ENCODE results near the gene ELOB.

Gene ELOB

GRCh38 chr16:2782583-2783351, 5.7 kb upstream of the ELOB start:
- peaks cover 27% of the 10 kb centered on the region for H3K27me3 ChIP-seq (ENCODE audit: control insufficient read depth, insufficient read depth, low read length, poor library complexity, severe bottlenecking)
- no peaks in the 10 kb centered on the region for H3K36me3 ChIP-seq (ENCODE audit: control insufficient read depth, insufficient read depth, low read length)
- no peak overlapping the region for H3K27ac ChIP-seq (ENCODE audit: insufficient read depth, low read depth, low read length, poor library complexity, severe bottlenecking)
- no peaks in the 10 kb centered on the region for H3K4me1 ChIP-seq (ENCODE audit: control insufficient read depth, insufficient read depth, low read length)
- no peaks in the 10 kb centered on the region for H3K9me3 ChIP-seq (ENCODE audit: control insufficient read depth, low read length)
- no peak overlapping the region for H3K4me3 ChIP-seq (ENCODE audit: insufficient read depth, low read depth, low read length)
- WGBS, 2 experiments: 91 to 92% methylated on average over 20 of the region's 20 CpGs

GRCh38 chr16:2779978-2780898, 3.2 kb upstream of the ELOB start:
- H3K4me1 ChIP-seq (ENCODE audit: control insufficient read depth, insufficient read depth, low read length): no peaks in the 10 kb centered on the region
- no peaks in the 10 kb centered on the region for H3K9me3 ChIP-seq (ENCODE audit: control insufficient read depth, low read length)
- H3K4me3 ChIP-seq (ENCODE audit: insufficient read depth, low read depth, low read length): no peak overlapping the region
- WGBS, 2 experiments: 75% methylated on average over 15 of the region's 17 CpGs
- no peak overlapping the region for H3K27ac ChIP-seq (ENCODE audit: insufficient read depth, low read depth, low read length, poor library complexity, severe bottlenecking)
- peaks cover 13% of the 10 kb centered on the region for H3K27me3 ChIP-seq (ENCODE audit: control insufficient read depth, insufficient read depth, low read length, poor library complexity, severe bottlenecking)
- H3K36me3 ChIP-seq (ENCODE audit: control insufficient read depth, insufficient read depth, low read length): no peaks in the 10 kb centered on the region

DNA sequence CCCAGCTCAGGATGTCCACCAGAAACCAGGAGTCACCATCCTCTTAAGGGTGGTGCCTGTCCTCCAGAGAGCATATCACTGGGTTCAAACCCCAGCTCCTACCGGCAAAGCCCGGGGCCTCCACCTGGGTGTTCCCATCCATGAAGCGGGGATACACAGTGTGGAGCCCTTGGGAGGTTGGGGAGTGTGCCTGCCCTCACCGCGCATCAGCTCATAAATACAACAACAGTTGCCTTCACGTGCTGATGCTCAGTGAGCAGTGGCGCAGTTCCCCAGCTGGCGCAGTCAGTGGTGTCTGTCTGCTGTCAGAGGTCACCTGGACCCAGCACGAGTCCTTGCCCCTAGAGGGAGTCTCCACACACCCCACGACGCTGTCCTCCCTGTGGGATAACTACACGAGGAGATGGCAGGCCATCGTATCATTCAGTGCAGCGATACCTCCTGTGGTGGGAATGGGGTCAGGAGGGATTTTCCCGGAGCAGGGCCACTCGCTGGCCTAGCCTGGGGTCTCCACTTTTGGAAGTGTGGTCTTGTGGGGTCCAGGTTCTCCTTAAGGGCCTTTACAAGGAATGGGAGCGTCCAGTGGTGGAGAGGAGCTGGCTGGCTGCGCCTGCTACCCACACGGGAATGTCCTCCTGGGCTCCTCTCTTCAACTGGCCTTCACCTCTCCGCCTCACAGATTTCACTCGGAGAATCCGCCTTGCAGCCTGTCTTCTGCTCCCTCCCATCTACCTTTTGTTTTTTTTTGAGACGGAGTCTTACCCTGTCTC, 2.3 kb upstream of the ELOB start:
- H3K4me1 ChIP-seq (ENCODE audit: control insufficient read depth, insufficient read depth, low read length): no peaks in the 10 kb centered on the region
- H3K27ac ChIP-seq (ENCODE audit: insufficient read depth, low read depth, low read length, poor library complexity, severe bottlenecking): no peak overlapping the region
- no peak overlapping the region for H3K4me3 ChIP-seq (ENCODE audit: insufficient read depth, low read depth, low read length)
- H3K36me3 ChIP-seq (ENCODE audit: control insufficient read depth, insufficient read depth, low read length): no peaks in the 10 kb centered on the region
- no peaks in the 10 kb centered on the region for H3K9me3 ChIP-seq (ENCODE audit: control insufficient read depth, low read length)
- H3K27me3 ChIP-seq (ENCODE audit: control insufficient read depth, insufficient read depth, low read length, poor library complexity, severe bottlenecking): peaks cover 4% of the 10 kb centered on the region
- 90% methylated on average over 23 of the region's 23 CpGs for WGBS, 2 experiments

GRCh38 chr16:2778630-2778958, 1.5 kb upstream of the ELOB start:
- no peaks in the 10 kb centered on the region for H3K36me3 ChIP-seq (ENCODE audit: control insufficient read depth, insufficient read depth, low read length)
- WGBS, 2 experiments: 96 to 97% methylated on average over 12 of the region's 12 CpGs
- no peaks in the 10 kb centered on the region for H3K4me1 ChIP-seq (ENCODE audit: control insufficient read depth, insufficient read depth, low read length)
- H3K9me3 ChIP-seq (ENCODE audit: control insufficient read depth, low read length): no peaks in the 10 kb centered on the region
- H3K4me3 ChIP-seq (ENCODE audit: insufficient read depth, low read depth, low read length): peak overlapping the region; percentile 59
- H3K27me3 ChIP-seq (ENCODE audit: control insufficient read depth, insufficient read depth, low read length, poor library complexity, severe bottlenecking): no peaks in the 10 kb centered on the region
- H3K27ac ChIP-seq (ENCODE audit: insufficient read depth, low read depth, low read length, poor library complexity, severe bottlenecking): no peak overlapping the region

DNA sequence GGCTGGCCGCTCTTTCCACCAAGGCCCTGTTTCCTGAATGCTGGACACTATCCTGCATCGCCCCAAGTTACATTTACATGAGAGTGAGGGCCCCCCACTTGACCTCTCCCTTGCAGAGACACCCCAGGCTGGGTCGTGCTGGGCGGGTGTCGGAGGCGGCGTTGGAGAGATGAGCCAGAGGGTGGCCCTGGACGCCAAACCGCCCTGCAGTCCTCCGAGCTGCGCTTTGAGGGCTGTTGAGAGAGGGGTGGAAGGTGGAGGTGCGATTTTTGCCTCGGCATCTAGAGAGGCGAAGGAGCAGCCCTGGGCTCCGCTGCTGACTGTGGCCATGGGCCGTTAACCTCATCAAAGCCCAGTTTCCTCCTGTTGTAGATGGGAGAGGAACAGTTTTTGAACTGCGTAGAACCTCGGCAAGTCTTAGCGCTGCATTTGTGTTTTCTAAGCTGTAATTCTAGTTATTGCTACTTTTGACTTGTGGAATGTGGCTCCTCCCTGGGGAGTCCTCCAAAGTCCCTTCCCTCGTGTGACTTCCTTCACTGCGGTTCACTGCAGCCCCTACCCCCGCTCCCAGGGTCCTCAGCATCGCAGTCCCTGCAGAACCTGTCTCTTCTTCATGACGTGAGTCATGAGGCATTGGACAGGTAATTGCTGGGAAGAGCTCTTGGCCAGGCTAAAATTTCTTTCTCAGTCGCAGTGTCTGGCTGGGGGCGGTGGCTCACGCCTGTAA, 986 bp upstream of the ELOB start:
- H3K27me3 ChIP-seq (ENCODE audit: control insufficient read depth, insufficient read depth, low read length, poor library complexity, severe bottlenecking): no peaks in the 10 kb centered on the region
- 22 to 23% methylated on average over 27 of the region's 27 CpGs for WGBS, 2 experiments
- H3K4me3 ChIP-seq (ENCODE audit: insufficient read depth, low read depth, low read length): peak overlapping the region; percentile 59
- peaks cover 4% of the 10 kb centered on the region for H3K36me3 ChIP-seq (ENCODE audit: control insufficient read depth, insufficient read depth, low read length)
- H3K9me3 ChIP-seq (ENCODE audit: control insufficient read depth, low read length): no peaks in the 10 kb centered on the region
- H3K27ac ChIP-seq (ENCODE audit: insufficient read depth, low read depth, low read length, poor library complexity, severe bottlenecking): peak overlapping the region; percentile 97
- no peaks in the 10 kb centered on the region for H3K4me1 ChIP-seq (ENCODE audit: control insufficient read depth, insufficient read depth, low read length)

DNA sequence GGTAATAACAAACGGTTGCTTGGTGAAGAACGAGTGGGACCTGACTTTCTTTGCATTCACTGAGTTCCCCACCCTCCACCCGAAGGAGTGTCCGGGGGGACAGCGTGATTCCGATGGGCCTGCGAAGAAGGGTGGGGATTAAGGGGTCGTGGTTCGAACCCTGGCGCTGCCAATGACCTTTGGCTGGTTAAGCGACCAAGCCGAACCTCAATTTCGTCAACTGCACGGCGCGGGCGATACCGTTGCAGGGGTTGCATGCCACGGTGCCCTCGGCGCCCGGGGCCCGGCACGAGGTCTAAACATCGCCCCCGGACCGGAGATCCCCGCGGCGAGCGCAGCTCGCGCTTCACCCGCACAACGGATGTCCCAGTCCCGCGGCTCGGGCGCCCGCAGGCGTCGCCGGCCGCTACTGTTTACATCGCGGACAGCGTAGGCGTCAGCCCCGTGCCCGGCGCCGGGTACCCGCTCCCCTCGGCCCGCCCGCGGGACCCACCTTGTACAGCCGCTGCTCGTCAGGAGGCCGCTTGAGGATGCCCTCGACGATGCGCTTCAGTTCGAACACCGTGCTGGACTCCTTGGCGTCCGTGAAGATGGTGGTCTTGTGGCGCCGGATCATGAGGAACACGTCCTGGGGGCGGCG, 460 bp downstream of the ELOB start:
- no peaks in the 10 kb centered on the region for H3K27me3 ChIP-seq (ENCODE audit: control insufficient read depth, insufficient read depth, low read length, poor library complexity, severe bottlenecking)
- H3K27ac ChIP-seq (ENCODE audit: insufficient read depth, low read depth, low read length, poor library complexity, severe bottlenecking): peak overlapping the region; percentile 36
- H3K9me3 ChIP-seq (ENCODE audit: control insufficient read depth, low read length): no peaks in the 10 kb centered on the region
- WGBS, 2 experiments: 1% methylated on average over 72 of the region's 72 CpGs
- peaks cover 11% of the 10 kb centered on the region for H3K36me3 ChIP-seq (ENCODE audit: control insufficient read depth, insufficient read depth, low read length)
- H3K4me3 ChIP-seq (ENCODE audit: insufficient read depth, low read depth, low read length): peak overlapping the region; percentile 59
- no peaks in the 10 kb centered on the region for H3K4me1 ChIP-seq (ENCODE audit: control insufficient read depth, insufficient read depth, low read length)

GRCh38 chr16:2775765-2776499, 1.1 kb downstream of the ELOB start:
- no peaks in the 10 kb centered on the region for H3K9me3 ChIP-seq (ENCODE audit: control insufficient read depth, low read length)
- H3K4me1 ChIP-seq (ENCODE audit: control insufficient read depth, insufficient read depth, low read length): no peaks in the 10 kb centered on the region
- no peak overlapping the region for H3K27ac ChIP-seq (ENCODE audit: insufficient read depth, low read depth, low read length, poor library complexity, severe bottlenecking)
- peak overlapping the region; percentile 59 for H3K4me3 ChIP-seq (ENCODE audit: insufficient read depth, low read depth, low read length)
- WGBS, 2 experiments: 64 to 68% methylated on average over 11 of the region's 11 CpGs
- no peaks in the 10 kb centered on the region for H3K27me3 ChIP-seq (ENCODE audit: control insufficient read depth, insufficient read depth, low read length, poor library complexity, severe bottlenecking)
- peaks cover 15% of the 10 kb centered on the region for H3K36me3 ChIP-seq (ENCODE audit: control insufficient read depth, insufficient read depth, low read length)

GRCh38 chr16:2775131-2775716, 1.9 kb downstream of the ELOB start:
- Histone ChIP-seq H3K27me3 (ENCODE audit: control insufficient read depth, insufficient read depth, low read length, poor library complexity, severe bottlenecking) (no peaks in the 10 kb centered on the region), H3K9me3 (ENCODE audit: control insufficient read depth, low read length) (no peaks in the 10 kb centered on the region), H3K36me3 (ENCODE audit: control insufficient read depth, insufficient read depth, low read length) (peaks cover 19% of the 10 kb centered on the region), H3K4me1 (ENCODE audit: control insufficient read depth, insufficient read depth, low read length) (no peaks in the 10 kb centered on the region), H3K27ac (ENCODE audit: insufficient read depth, low read depth, low read length, poor library complexity, severe bottlenecking) (no peak overlapping the region), H3K4me3 (ENCODE audit: insufficient read depth, low read depth, low read length) (no peak overlapping the region)
- 91 to 93% methylated on average over 7 of the region's 7 CpGs for WGBS, 2 experiments

Measured in ectodermal cell (in vitro differentiated cells).